Right cardiac atrium (tissue), 5 donors: ENCODE measurements around the gene GBX1. TPM values are rescaled to one million over a fixed set of nuclear protein-coding genes. Genes with fewer than 3 reads are reported as not detected.
A peak's percentile ranks its signal among the peaks of the same experiment; 100 is the strongest.

ENCODE experiments used
- ATAC-seq, 2 donors: fragments of 200-7000 bp; cut with Tn5 transposase; one replicate each; pipeline versions ENCODE4 v1.8.0 to v1.9.1; 2020; ENCODE audit warnings: moderate library complexity in 2 of 2, mild to moderate bottlenecking in 1 of 2
- DNase-seq, 3 donors: peaks; one replicate each; pipeline ENCODE4 v3.0.0-alpha.2; 2020
- H3K27ac ChIP-seq: one replicate; pipeline ENCODE4 v1.5.1; 2013; ENCODE audit warnings: mild to moderate bottlenecking, low read length, control low read depth, moderate library complexity
- H3K27me3 ChIP-seq: one replicate; pipeline ENCODE4 v1.6.1; 2013; ENCODE audit not compliant: control insufficient read depth, insufficient read depth
- H3K4me1 ChIP-seq: one replicate; pipeline ENCODE4 v1.6.1; 2013; ENCODE audit warnings: low read length; ENCODE audit not compliant: control insufficient read depth, insufficient read depth
- H3K4me3 ChIP-seq: one replicate; pipeline ENCODE4 v1.5.1; 2013; ENCODE audit warnings: low read length, control low read depth
- H3K9me3 ChIP-seq: one replicate; pipeline ENCODE4 v1.6.1; 2013; ENCODE audit warnings: low read length; ENCODE audit not compliant: control insufficient read depth
- WGBS: extraction: QIAGEN DNeasy Blood & Tissue Kit; methylation state at CpG from one replicate; pipeline ENCODE4 v1.1.7; 2013; 5-methylcytosine and 5-hydroxymethylcytosine counted together
- intact Hi-C, 4 donors: fragments of 100-400 bp; cut with DNase I; formaldehyde crosslinking; loops; one replicate each; pipeline versions ENCODE4 v1.11.0 to v1.14.0; 2022 to 2023
- polyA plus RNA-seq: library from polyadenylated mRNA; stranded (reverse); fragments of 200-250 nt; gene quantifications from one replicate; pipeline ENCODE4 v1.2.3, GENCODE V29; 2013
- total RNA-seq, 4 donors: library from RNA; stranded (reverse); fragmentation: NEBNext Ultra II Directional; extraction: Animal tissue kit (Norgen Biotek cat#: 25700); gene quantifications; one replicate each; pipeline ENCODE4 v1.2.1, GENCODE V29; 2021
- donor health status: healthy with polysubstance abuse.
- donor health status: DM: no; HTN: yes; CAD: no.
- donor health status: DM: no; HTN: no; CAD: no.
- donor health status: DM: no; HTN: yes; CAD: no; lungs with severe emphysema.
- donor health status: DM: yes; HTN: yes; CAD: no.

The GBX1 gene
- total and polyA plus RNA-seq, 5 donors = 0.14 to 1.0 (median 0.40) TPM; not detected in 2

DNA sequence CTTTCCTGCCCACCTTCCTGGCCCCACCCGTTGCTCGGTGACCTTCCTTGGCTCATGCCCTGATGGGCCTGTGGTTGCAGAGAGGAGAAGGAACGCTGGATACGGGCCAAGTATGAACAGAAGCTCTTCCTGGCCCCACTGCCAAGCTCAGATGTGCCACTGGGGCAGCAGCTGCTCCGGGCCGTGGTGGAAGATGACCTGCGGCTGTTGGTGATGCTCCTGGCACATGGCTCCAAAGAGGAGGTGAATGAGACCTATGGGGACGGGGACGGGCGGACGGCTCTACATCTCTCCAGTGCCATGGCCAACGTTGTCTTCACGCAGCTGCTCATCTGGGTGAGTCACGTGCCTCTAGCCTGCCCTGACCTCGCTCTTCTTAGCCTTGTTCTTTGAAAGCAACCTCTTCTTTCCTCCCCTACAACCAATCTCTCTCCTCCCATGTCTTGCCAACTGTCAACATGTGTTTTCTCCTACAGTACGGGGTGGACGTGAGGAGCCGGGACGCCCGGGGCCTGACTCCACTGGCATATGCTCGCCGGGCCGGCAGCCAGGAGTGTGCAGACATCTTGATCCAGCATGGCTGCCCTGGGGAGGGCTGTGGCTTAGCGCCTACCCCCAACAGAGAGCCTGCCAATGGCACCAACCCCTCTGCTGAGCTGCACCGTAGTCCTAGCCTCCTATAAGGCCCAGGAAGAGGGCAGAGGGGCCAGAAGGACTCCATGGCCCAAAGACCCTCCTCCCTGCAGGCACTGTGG, 24.1 kb downstream of the GBX1 start:
- Histone ChIP-seq H3K27me3 (no peaks in the 10 kb centered on the region), H3K9me3 (no peaks in the 10 kb centered on the region), H3K27ac (no peak overlapping the region), H3K4me3 (no peak overlapping the region), H3K4me1 (peaks cover 3% of the 10 kb centered on the region)
- ATAC-seq (no peak), DNase-seq (no peak)
- intact Hi-C loops = no loop called here
- 66% methylated on average over 25 of the region's 25 CpGs for WGBS

DNA sequence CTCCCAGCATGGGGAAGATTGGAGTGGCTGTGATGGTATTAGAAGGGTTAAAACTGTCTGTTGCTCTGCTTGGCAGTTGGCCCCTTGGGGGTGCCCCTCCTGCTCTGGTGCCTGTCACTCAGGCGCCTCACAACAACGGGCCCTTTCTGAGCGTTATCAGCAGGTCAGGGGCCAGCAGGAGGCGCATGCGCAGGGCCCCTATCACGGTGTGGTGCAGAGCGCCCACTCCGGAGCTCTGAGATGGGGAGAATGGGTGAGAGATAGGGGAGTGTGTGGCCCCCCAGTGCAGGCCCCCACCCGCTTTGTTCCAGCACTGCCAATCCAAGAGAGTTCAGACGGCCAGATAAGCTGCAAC, 24.8 kb downstream of the GBX1 start:
- Histone ChIP-seq H3K27ac (no peak overlapping the region), H3K4me3 (no peak overlapping the region), H3K27me3 (no peaks in the 10 kb centered on the region), H3K4me1 (peaks cover 8% of the 10 kb centered on the region), H3K9me3 (no peaks in the 10 kb centered on the region)
- intact Hi-C loops = no loop called here
- WGBS = 45% methylated on average over 10 of the region's 10 CpGs
- peak; percentile 15 to 41 for ATAC-seq
- DNase-seq = peak in 2 of 3 donors; percentile 72 to 75

DNA sequence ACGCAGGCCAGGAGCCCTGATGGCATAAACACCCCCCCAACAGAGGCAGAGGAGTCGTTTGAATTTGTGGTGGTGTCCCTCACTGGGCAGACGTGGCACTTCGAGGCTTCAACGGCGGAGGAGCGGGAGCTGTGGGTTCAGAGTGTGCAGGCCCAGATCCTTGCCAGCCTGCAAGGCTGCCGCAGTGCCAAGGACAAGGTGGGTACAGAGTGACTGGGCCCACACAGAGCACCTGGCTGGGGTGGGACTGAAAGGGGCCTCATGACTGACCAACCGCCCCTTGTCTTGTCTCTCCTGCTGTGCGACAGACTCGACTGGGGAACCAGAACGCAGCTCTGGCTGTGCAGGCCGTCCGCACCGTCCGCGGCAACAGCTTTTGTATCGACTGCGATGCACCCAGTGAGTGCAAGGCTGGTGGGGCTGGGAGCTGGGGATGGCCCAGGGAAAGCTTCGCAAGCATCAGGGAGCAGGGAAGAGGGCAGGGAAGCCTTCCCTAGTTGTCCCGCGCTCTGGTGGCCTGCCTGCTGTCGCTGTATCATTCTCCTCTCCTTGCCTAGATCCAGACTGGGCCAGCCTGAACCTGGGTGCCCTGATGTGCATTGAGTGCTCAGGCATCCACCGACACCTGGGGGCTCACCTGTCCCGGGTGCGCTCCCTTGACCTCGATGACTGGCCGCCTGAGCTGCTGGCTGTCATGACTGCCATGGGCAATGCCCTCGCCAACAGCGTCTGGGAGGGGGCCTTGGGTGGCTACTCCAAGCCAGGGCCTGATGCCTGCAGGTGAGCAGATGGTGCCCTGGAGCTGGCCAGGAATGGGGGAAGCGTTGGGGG, 25.4 kb downstream of the GBX1 start:
- H3K27ac ChIP-seq = no peak overlapping the region

GRCh38 chr7:151141311-151141854, 26.1 kb downstream of the GBX1 start:
- Histone ChIP-seq H3K4me1 (peaks cover 8% of the 10 kb centered on the region), H3K9me3 (no peaks in the 10 kb centered on the region), H3K4me3 (no peak overlapping the region), H3K27me3 (no peaks in the 10 kb centered on the region), H3K27ac (no peak overlapping the region)
- intact Hi-C loops = no loop called here
- WGBS = 89% methylated on average over 9 of the region's 9 CpGs
- ATAC-seq (no peak), DNase-seq (no peak)

More for the DNA sequence above, 25.4 kb downstream of the GBX1 start:
- peaks cover 8% of the 10 kb centered on the region for H3K4me1 ChIP-seq
- DNase-seq (peak in 1 of 3 donors; percentile 60), ATAC-seq (no peak)
- no peaks in the 10 kb centered on the region for H3K9me3 ChIP-seq
- 79% methylated on average over 31 of the region's 31 CpGs for WGBS
- H3K27me3 ChIP-seq = no peaks in the 10 kb centered on the region
- no peak overlapping the region for H3K4me3 ChIP-seq
- intact Hi-C loops = no loop called here

DNA sequence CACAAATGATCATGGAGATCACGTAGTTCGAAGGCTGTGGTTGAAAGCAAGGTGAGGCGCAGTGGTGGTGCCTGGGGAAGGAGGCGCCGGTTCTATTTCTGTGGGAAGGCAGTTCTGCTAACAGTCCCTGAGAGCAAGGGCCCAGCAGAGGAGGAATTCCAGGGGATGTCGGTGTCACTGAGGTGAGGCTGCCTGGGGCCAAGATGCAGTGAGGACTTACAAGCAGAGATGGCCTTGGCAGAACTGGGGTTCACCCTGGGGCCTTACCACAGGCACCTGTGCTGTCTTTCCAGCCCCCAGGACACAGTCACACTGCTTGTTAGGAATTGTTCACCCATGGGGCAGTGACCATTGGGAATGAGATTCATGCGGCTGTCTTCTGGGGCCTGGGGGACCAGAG, 26.7 kb downstream of the GBX1 start:
- intact Hi-C loops = no loop called here
- no peak overlapping the region for H3K4me3 ChIP-seq

DNA sequence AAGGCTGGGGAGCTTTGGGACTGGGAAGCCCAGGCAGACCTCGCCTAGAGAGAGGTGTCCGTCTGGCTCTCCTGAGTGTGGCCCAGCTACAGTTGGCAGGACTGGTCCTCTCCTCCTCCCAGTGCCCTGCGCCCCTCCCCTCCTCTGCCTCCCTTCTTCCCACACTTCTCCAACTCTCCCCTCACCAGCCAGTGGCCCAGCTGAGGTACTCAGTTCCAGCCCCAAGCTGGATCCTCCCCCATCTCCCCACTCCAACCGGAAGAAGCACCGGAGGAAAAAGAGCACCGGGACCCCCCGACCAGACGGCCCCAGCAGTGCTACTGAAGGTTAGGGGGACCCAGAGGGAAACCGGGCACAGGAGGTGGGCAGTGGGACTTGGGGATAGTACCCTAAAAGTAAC, 27.7 kb downstream of the GBX1 start:
- no peaks in the 10 kb centered on the region for H3K9me3 ChIP-seq
- H3K27ac ChIP-seq = no peak overlapping the region
- no peak overlapping the region for H3K4me3 ChIP-seq
- intact Hi-C loops = no loop called here
- 82% methylated on average over 9 of the region's 9 CpGs for WGBS
- DNase-seq = peak in 1 of 3 donors; percentile 22
- H3K4me1 ChIP-seq = peaks cover 8% of the 10 kb centered on the region
- ATAC-seq = no peak
- no peaks in the 10 kb centered on the region for H3K27me3 ChIP-seq

More for the DNA sequence above, 26.7 kb downstream of the GBX1 start:
- 92% methylated on average over 7 of the region's 7 CpGs for WGBS
- ATAC-seq (no peak), DNase-seq (peak in 1 of 3 donors; percentile 27)
- no peak overlapping the region for H3K27ac ChIP-seq
- peaks cover 8% of the 10 kb centered on the region for H3K4me1 ChIP-seq
- no peaks in the 10 kb centered on the region for H3K27me3 ChIP-seq
- H3K9me3 ChIP-seq = no peaks in the 10 kb centered on the region

DNA sequence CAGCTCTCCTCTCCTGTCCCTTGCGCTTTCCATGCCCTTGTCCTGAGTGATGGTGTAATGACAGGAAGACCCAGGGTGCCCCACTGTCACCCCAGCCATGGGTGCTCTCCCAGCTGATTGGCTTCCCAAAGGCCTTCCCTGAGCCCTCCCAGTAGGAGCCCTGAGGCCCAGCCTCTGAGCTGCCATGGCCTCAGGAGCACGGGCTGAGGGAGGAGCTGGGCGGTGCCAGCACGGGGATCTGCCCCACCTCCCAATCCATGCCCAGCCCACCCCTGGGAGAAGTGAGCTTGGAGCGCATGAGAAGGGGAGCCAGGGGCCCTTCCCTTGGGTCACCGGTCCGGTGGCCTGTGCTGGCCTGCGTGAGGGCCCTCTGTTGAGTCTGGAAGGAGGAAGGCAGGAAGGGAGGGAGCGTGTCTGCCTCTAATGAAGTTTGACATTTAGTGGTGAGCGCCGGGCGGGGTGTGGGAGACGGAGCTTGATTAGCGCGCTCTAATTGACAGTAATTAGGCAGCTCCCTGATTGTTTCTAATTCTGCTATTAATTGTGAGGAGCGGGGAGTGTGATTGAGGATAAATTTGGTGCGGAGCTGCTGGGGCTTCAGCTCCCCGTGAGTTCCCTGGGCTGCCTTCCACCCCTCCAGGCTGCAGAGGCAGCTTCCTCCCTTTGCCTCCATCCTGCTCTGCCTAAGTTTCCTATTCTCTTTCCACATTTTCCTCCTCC, 28.3 kb downstream of the GBX1 start:
- Histone ChIP-seq H3K9me3 (no peaks in the 10 kb centered on the region), H3K4me1 (peaks cover 8% of the 10 kb centered on the region), H3K27ac (no peak overlapping the region), H3K4me3 (no peak overlapping the region), H3K27me3 (no peaks in the 10 kb centered on the region)
- no peak for ATAC-seq
- peak in 2 of 3 donors; percentile 41 to 60 for DNase-seq
- 76% methylated on average over 18 of the region's 18 CpGs for WGBS
- intact Hi-C loops = no loop called here

GRCh38 chr7:151138153-151138851, 29.2 kb downstream of the GBX1 start:
- H3K4me3 ChIP-seq = no peak overlapping the region

DNA sequence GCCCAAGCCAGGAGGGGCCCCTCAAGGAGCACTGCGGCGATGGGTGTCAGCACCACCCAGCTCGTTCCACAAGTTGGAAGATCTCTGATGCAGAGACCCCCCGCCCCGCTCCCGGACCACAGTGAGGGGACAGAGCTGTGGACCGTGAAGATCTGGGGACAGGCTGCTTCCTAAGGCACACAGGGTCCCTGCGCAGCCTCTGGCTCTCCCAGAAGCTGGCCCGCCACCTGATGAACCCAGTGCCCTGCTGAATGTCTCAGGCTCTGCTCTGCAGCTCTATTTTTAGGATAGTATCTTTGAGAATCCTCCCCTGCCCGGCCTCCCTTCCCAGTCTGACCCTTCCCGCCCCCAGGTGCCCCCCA, 29.7 kb downstream of the GBX1 start:
- no peaks in the 10 kb centered on the region for H3K9me3 ChIP-seq
- H3K4me3 ChIP-seq = no peak overlapping the region
- 75% methylated on average over 11 of the region's 11 CpGs for WGBS
- intact Hi-C loops = no loop called here
- H3K4me1 ChIP-seq = peaks cover 8% of the 10 kb centered on the region
- ATAC-seq = peak in 1 of 2 donors; percentile 3
- no peak overlapping the region for H3K27ac ChIP-seq
- peak in 1 of 3 donors; percentile 46 for DNase-seq
- H3K27me3 ChIP-seq = no peaks in the 10 kb centered on the region

More at GRCh38 chr7:151138153-151138851, 29.2 kb downstream of the GBX1 start:
- DNase-seq (peak in 2 of 3 donors; percentile 42 to 66), ATAC-seq (peak; percentile 4 to 7)
- H3K9me3 ChIP-seq = no peaks in the 10 kb centered on the region
- no peak overlapping the region for H3K27ac ChIP-seq
- no peaks in the 10 kb centered on the region for H3K27me3 ChIP-seq
- peaks cover 8% of the 10 kb centered on the region for H3K4me1 ChIP-seq
- intact Hi-C loops = no loop called here
- 73% methylated on average over 30 of the region's 30 CpGs for WGBS

- Histone ChIP-seq H3K4me3 (no peak overlapping the region), H3K27ac (no peak overlapping the region), H3K27me3 (no peaks in the 10 kb centered on the region), H3K4me1 (peaks cover 8% of the 10 kb centered on the region), H3K9me3 (no peaks in the 10 kb centered on the region)
- WGBS = 77% methylated on average over 22 of the region's 22 CpGs
- intact Hi-C loops = no loop called here
- no peak for ATAC-seq
- peak in 1 of 3 donors; percentile 67 for DNase-seq
These were observed 30.3 kb downstream of the GBX1 start for GRCh38 chr7:151137076-151137675.
